GM18867 (cell line): Measurements from ENCODE around the gene MAGEA6.
"Not testable (repeated sequence)": the region's sequence is repeated elsewhere in the genome, so short reads cannot be mapped to it uniquely, and the experiment has no call there.

Experiments used
- ATAC-seq: cut with Tn5 transposase; IDR thresholded peaks from one replicate; pipeline ENCODE4 v1.9.1; 2021; ENCODE audit warnings: mild to moderate bottlenecking, moderate library complexity; ENCODE audit not compliant: unreplicated experiment

MAGEA6 gene

DNA sequence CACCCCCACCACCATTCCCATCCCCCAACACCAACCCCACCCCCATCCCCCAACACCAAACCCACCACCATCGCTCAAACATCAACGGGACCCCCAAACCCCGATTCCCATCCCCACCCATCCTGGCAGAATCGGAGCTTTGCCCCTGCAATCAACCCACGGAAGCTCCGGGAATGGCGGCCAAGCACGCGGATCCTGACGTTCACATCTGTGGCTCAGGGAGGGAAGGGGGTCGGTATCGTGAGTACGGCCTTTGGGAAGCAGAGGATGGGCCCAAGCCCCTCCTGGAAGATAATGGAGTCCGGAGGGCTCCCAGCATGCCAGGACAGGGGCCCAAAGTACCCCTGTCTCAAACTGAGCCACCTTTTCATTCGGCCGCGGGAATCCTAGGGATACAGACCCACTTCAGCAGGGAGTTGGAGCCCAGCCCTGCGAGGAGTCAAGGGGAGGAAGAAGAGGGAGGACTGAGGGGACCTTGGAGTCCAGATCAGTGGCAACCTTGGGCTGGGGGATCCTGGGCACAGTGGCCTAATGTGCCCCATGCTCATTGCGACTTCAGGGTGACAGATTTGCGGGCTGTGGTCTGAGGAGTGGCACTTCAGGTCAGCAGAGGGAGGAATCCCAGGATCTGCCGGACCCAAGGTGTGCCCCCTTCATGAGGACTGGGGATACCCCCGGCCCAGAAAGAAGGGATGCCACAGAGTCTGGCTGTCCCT, 35.2 kb downstream of the MAGEA6 start:
- not testable (repeated sequence) for ATAC-seq

DNA sequence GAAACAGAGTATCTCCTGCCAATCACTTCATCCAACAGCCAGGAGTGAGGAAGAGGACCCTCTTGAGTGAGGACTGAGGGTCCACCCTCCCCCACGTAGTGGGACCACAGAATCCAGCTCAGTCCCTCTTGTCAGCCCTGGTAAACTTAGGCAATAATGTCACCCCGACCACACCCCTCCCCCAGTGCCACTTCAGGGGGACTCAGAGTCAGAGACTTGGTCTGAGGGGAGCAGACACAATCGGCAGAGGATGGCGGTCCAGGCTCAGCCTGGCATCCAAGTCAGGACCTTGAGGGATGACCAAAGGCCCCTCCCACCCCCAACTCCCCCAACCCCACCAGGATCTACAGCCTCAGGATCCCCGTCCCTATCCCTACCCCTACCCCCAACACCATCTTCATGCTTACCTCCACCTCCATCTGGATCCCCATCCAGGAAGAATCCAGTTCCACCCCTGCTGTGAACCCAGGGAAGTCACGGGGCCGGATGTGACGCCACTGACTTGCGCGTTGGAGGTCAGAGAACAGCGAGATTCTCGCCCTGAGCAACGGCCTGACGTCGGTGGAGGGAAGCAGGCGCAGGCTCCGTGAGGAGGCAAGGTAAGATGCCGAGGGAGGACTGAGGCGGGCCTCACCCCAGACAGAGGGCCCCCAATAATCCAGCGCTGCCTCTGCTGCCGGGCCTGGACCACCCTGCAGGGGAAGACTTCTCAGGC, 36.1 kb downstream of the MAGEA6 start, which contains the start of the genes CSAG1 and MAGEA12:
Gene CSAG1, minus strand, starts transcription at position 461 of the 715 bp plus-strand sequence. CDS start 1,261 bp downstream, outside the sequence.
Gene MAGEA12, plus strand, starts transcription at position 497 of the 715 bp plus-strand sequence. CDS start 2,405 bp downstream, outside the sequence.
- no peak for ATAC-seq

- no peak for ATAC-seq
Observed at GRCh38 chrX:152725409-152725808, 44.1 kb downstream of the MAGEA6 start.
